Natural killer cell treated with Interleukin-12 subunit alpha and Interleukin-12 subunit beta and Interleukin-15 and Interleukin-18, amount 100 ng/mL, for 72 hours (primary cell): ENCODE measurements around the gene FEV. TPM values are rescaled to one million over a fixed set of nuclear protein-coding genes. Genes with fewer than 3 reads are reported as not detected.
"Not testable (repeated sequence)": the region's sequence is repeated elsewhere in the genome, so short reads cannot be mapped to it uniquely, and the experiment has no call there.

Source experiments
- ATAC-seq, 2 donors: fragments of 150-1000 bp; cut with Tn5 transposase in 1 of 2; sonication (Bioruptor Pico), chemical (Tn5 transposase) in 1 of 2; 2 replicates each; pipeline ENCODE4 v1.10.0; 2021
- DNase-seq: peaks from one replicate; pipeline ENCODE4 v3.0.0; 2022; ENCODE audit warnings: low spot score
- H3K27ac Mint-ChIP-seq, 2 donors: 1 replicate in 1 of 2; 2 replicates in 1 of 2; pipeline ENCODE4 v1.8.0; 2022; ENCODE audit warnings: mixed read lengths in 2 of 2, mild to moderate bottlenecking in 1 of 2, moderate library complexity in 1 of 2
- H3K27me3 Mint-ChIP-seq, 2 donors: 1 replicate in 1 of 2; 2 replicates in 1 of 2; pipeline ENCODE4 v1.8.0; 2022; ENCODE audit warnings: mixed read lengths in 2 of 2
- H3K36me3 Mint-ChIP-seq: one replicate; pipeline ENCODE4 v1.8.0; 2022; ENCODE audit warnings: mixed read lengths
- H3K4me1 Mint-ChIP-seq, 2 donors: 1 replicate in 1 of 2; 2 replicates in 1 of 2; pipeline ENCODE4 v1.8.0; 2022; ENCODE audit warnings: low read depth in 2 of 2, mixed read lengths in 2 of 2, mild to moderate bottlenecking in 1 of 2
- H3K4me3 Mint-ChIP-seq: one replicate; pipeline ENCODE4 v1.8.0; 2022; ENCODE audit warnings: mixed read lengths
- H3K9me3 Mint-ChIP-seq: 2 replicates; pipeline ENCODE4 v1.8.0; 2022; ENCODE audit warnings: mixed read lengths
- total RNA-seq, 2 donors: library from RNA; stranded (reverse); gene quantifications; one replicate each; pipeline ENCODE4 v1.2.3, GENCODE V29; 2022

Gene FEV
- total RNA-seq, 2 donors from 2014 or later, result not detected

- Mint-ChIP-seq H3K36me3 (no peaks in the 10 kb centered on the region), H3K9me3 (no peaks in the 10 kb centered on the region), H3K4me1 (no peaks in the 10 kb centered on the region), H3K27me3 (peaks cover 37 to 50% of the 10 kb centered on the region in 2 donors), H3K4me3 (no peak overlapping the region), H3K27ac (no peak overlapping the region)
- DNase-seq (no peak), ATAC-seq (no peak)
These were observed 40.1 kb downstream of the FEV start for GRCh38 chr2:218944759-218945404.

- H3K36me3 Mint-ChIP-seq, H3K4me3 Mint-ChIP-seq, DNase-seq, ATAC-seq, H3K27ac Mint-ChIP-seq, H3K4me1 Mint-ChIP-seq, H3K9me3 Mint-ChIP-seq: not testable (repeated sequence)
- H3K27me3 Mint-ChIP-seq, result peaks cover 28 to 30% of the 10 kb centered on the region in 2 donors
These were observed 53.2 kb downstream of the FEV start for GRCh38 chr2:218931751-218932150.

Other genes starting within 250 kb of the FEV start
- under 1 TPM in 1 of 2 donors, not detected in 1; 0.24 TPM for gene CYP27A1, start 203.0 kb downstream of the FEV start, total RNA-seq
- gene PRKAG3, start 153.4 kb downstream of the FEV start, total RNA-seq, result not detected
- not detected for gene WNT6, start 125.4 kb downstream of the FEV start, total RNA-seq
- gene WNT10A, start 104.3 kb downstream of the FEV start, total RNA-seq, result not detected
- not detected for gene CDK5R2, start 25.5 kb downstream of the FEV start, total RNA-seq
- gene CRYBA2, start 8.2 kb upstream of the FEV start, total RNA-seq, result not detected
- gene CFAP65, start 56.3 kb upstream of the FEV start, total RNA-seq, result not detected
- gene IHH, start 75.7 kb upstream of the FEV start, total RNA-seq, result under 1 TPM in 1 of 2 donors, not detected in 1; 0.28 TPM
- 10 to 100 TPM; 17.9 to 18.8 TPM for gene NHEJ1, start 175.6 kb upstream of the FEV start, total RNA-seq
- 1 to 10 TPM; 2.4 to 3.3 TPM for gene SLC23A3, start 184.8 kb upstream of the FEV start, total RNA-seq
- gene CNPPD1, start 191.7 kb upstream of the FEV start, total RNA-seq, result 10 to 100 TPM; 60.8 to 68.5 TPM
- 10 to 100 TPM; 69.3 to 79.8 TPM for gene RETREG2, start 193.1 kb upstream of the FEV start, total RNA-seq
- gene ZFAND2B, start 221.6 kb upstream of the FEV start, total RNA-seq, result 10 to 100 TPM; 40.4 to 51.8 TPM
- 10 to 100 TPM; 16.7 to 18.1 TPM for gene ABCB6, start 233.8 kb upstream of the FEV start, total RNA-seq
- gene ATG9A, start 244.5 kb upstream of the FEV start, total RNA-seq, result 10 to 100 TPM; 43.0 to 52.7 TPM
- gene ANKZF1, start 244.6 kb upstream of the FEV start, total RNA-seq, result 10 to 100 TPM; 82.5 to 87.6 TPM